ENCODE results near the gene UBE2L5.

UBE2L5 gene

DNA sequence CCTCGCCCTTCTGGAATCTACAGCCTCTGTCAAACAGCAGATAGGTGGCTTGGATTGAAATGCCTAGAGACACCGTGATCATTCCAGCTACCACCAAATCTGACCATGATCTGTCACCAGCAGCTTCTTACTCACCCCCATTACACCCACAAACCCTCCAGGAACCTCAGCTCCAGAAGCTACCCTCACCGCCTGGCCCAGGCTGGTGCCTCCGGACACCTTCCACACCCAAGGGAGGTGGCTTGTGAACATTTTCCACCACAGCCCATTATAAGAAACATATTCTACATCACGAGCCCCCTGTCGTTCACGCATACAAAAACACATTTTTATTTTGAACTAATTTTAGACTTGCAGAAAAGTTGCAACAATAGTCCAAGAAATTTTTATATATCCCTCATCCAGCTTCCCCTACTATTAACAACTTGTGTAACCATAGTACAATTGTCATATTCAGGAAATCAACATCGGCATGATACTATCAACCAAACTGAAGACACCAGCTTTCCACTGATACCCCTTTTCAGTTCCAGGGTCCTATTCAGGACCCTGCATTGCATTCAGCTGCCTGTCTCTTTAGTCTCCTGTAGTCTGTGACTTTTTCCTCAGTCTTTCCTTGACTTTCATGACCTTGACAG lies 15.4 kb upstream of the UBE2L5 start:
- DNase-seq (ENCODE audit: low read depth) = no peak

DNA sequence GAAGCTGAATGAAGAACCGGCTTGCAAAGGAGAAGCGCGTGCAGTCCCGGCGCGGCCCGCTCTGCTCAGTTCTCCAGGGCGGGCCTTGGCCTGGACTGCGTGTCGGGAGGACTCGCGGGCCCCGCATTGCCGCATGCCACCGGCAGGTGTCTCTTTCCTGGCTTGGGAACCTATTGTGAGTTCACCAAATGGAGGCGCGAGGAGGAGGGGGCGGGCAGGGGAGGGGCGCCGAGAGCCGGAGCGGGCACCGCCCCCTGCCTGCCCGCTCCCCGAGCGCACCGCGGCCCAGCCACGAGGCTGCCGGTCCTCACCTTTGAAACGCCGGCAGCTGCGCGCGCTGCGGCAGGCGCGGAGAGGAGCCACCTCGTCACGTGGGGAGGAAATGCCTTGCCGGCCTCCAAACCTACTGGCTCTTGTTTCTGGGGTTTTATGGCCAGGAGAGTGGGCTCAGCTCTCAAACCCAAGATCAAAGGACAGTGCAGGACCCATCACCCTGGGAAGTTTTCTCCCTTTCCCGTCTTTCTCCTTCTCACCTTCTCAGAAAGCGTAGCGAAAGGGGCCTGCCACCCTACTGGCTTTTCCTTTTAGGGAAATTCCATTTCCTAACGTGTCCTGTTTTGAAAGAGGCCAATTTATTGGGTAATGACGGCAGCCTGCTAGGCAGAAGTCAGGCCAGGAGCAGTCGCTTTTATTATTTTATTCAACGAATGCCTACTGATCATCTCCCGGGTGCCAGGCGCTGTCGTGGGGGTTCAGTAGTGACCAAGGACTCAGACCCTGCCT lies 13.8 kb upstream of the UBE2L5 start:
- DNase-seq (ENCODE audit: low read depth) = peak; percentile 87

DNA sequence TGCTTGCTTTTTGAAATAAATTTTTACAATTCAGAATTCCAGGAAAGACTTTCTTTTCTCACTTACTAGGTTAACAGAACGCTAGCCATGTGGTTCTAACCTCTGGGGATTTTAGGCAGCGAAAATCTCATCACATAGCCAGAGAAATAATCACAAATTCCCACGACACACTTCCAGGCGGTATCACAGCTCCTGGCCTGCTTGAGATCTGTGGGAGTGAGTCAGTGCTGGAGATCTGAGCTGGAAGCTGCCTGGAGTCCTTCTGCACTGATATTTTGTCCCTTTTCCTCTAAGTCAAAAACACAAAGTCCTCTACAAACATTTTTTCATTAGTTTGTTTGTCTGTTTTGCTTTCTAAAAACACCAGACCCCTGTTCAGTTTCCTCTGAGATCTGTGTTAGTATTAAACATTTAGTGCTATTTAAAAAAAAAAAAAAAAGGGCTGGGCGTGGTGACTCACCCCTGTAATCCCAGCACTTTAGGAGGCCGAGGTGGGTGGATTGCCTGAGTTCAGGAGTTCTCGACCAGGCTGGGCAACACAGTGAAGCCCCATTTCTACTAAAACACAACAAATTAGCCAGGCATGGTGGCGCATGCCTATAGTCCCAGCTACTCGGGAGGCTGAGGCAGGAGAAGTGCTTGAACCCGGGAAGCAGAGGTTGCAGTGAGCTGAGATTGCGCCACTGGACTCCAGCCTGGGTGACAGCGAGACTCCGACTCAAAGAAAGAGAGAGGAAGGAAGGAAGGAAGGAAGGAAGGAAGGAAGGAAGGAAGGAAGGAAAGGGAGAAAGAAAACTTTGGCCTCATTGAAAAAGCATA lies 12.2 kb upstream of the UBE2L5 start:
- no peak for DNase-seq (ENCODE audit: low read depth)

DNA sequence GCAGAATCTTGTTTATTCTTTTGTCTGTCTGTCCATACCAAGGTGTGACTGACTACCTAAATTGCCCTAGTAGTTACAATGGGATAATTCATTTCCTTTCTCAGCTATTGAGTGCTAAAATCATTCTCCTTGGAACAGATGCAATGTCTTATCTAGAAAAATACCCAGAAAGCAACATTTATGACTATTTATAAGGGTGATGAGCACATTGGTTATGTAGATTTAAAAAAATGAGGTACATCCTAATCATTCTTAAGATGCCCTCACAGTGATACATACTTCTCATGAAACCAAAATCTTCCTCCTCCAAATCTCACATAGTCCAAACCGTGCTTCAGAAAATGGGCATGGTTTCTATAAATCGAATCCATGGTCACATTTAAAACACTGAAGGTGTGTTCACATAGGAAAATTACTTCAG lies 11.6 kb upstream of the UBE2L5 start:
- DNase-seq (ENCODE audit: low read depth) = no peak

DNA sequence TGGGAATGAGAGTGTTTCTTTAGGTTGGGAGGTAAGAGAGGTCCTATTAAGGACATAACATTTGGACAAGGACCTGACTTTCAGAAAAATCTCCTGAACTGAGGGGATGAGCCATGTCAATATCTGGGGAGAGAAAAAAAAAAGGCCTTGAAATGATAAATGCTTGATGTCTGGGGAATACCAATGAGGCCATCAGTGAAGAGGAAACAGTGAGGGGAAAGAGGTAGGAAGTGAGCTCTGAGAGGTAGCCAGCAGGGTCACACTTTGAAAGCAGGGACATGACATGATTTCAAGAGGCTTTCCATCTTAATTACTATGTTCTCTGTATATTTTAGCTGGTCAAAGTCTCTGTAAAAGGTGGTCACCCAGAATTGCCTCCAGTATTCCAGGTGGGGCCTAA lies 9.9 kb upstream of the UBE2L5 start:
- DNase-seq (ENCODE audit: low read depth) = no peak

DNA sequence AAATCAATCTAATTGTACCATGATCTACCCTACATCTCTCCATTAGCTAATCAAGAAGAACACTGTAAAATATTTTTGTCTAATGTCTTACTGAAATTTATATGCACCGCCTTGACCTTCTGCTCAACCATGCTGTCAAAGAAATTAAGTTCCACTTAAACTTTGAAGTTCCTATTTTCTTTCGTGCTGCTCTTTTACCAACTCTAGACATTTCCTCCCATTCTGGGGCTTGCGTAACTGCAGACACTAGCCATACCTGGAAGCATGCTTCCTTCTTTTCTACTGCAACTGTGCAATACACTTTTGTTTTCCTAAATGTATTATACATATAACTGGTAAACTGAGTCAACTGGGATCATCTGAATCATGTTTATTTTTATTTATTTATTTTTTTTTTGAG lies 8.5 kb upstream of the UBE2L5 start:
- no peak for DNase-seq (ENCODE audit: low read depth)

DNA sequence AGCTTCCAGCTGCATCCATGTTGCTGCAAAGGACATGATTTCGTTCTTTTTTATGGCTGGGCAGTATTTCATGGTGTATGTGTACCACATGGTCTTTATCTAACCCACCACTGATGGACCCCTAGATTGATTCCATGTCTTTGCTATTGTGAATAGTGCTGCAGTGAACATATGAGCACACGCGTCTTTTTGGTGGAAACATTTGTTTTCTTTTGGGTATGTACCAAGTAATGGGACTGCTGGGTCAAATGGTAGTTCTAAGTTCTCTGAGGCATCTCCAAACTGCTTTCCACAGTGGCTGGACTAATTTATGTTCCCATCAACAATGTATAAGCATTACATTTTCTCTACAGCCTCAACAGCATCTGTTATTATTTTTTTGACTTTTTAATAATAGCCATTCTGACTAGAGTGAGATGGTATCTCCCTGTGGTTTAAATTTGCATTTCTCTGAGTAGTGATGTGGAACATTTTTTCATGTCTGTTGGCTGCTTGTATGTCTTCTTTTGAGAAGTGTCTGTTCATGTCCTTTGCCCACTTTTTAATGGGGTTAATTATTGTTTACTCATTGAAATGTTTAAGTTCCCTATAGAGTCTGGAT lies 6.8 kb upstream of the UBE2L5 start:
- no peak for DNase-seq (ENCODE audit: low read depth)

DNA sequence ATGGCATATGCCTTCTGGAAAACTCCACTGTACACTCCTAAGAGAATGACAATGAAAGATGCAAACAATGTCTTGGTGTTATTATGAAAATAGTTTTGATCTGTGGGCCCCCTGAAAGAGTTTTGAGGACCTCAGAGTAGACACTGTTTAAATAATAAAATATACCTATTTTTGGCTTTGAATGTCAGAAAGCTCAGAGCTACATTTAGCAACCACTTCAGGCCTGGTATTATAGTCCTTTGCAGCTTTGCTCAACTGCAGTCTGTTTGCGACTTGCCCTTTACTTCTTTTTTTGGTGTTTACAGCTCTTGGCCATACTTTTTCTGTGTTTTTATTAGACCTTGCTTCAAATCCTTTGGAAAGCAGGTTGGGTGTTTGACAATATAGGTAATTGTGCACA lies 5.8 kb upstream of the UBE2L5 start:
- no peak for DNase-seq (ENCODE audit: low read depth)

DNA sequence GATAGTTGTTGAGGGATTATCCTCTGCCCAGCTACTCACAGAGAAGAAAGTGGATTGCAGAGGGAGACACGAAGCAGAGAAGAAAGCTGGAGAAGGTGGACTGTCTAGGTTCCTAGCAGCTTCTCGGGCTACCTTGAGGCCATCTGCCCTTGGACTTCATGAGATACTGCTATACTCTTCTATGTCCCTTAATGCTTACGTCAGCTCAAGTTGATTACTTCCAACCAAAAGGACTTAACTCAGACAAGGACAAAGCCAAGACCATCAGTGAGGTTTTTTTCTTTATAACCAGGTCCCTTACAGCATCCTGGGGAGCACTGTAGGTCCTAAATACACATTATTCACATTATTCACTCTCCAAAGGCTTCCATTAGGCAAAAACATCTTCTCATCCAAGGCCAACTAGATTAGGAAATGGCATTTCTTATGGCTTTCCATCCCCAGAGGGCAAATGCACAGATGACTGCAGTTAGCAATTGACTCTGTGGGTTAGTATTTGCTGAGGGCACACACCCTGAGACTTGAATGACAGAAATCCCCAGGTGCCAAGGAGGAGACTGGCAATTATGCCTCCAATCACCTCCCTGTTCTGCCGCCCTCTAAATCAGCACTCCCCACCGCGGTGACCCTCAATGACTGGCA lies 4.1 kb upstream of the UBE2L5 start:
- no peak for DNase-seq (ENCODE audit: low read depth)

DNA sequence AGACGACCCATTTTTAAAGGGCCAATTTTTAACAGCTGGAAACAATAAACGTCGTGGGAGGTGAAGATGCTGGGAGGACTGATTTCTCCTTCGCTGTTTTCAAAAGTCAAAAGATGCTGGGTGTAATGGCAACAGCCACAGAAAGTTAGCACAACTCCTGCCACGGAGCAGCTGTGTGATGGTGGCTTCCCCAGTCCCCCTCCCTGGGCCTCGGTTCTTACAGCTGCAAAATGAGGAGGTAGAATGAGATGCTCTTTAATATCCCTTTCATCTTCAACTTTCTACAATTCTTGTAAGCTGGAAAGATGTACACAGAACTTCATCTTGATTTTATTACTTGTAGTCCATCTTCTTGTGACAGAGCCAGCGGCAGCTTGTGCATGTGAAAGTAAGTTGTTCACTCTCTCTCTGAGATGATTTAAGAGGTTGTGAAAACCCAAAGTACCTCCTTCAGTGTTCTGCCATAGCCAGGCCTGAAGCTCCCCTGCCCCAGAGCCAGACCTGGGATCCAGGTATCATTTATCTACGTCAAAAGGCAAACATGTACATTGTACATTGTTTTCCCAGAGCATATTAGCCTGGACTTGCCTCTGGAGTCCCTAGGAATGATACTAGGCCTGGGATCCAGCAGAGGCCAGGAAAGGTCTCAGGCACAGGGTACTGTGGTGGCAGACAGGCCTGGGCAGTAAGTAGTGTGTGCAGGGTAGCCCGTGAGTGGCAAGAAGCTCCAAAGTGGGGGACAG lies 3.4 kb upstream of the UBE2L5 start:
- DNase-seq (ENCODE audit: low read depth) = no peak

DNA sequence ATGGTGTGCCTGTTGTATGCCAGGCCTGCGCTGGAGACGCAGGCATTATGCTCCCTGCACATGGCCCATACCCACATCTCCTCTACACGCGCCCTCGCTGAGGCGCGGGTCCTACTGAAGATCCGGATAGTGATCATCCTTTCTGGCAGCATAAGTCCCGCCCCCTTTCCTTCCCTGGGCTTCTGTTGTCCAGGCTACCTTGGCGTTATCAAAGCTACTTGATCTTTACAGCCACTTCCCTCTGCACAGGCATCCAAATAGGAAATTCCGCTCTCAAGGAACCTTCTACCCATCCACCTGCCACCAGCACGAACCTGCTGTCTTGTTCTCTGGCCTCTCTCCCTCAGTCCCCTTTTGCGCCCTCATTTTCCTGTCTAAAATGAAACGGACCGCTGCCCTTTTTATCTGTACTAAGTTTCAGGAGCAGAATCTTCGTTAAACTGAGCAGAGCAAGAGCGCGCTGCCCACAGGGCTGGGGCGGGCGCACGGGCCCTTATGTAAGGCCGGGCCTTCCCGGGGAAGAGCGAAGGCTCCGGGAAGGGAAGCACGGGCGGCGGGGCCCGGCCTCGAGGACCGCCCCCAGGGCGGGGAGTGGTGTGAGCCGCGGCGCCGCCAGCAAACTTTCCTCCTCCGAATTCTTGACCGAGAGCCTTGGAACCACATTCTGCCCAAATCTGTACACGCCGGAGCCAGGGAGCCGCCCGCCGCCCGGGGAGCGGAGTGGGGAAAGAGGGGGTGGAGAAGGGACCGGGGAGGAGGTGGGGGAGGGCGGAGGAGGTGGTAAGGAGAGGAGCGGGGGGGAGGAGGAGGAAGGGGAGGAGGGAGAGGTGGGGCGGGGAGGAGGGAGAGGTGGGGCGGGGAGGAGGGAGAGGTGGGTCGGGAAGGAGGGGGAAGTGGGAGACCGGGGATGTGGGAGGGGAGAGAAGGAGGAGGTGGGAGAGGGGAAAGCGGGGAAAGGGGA lies 920 bp upstream of the UBE2L5 start:
- peak; percentile 14 for DNase-seq (ENCODE audit: low read depth)

DNA sequence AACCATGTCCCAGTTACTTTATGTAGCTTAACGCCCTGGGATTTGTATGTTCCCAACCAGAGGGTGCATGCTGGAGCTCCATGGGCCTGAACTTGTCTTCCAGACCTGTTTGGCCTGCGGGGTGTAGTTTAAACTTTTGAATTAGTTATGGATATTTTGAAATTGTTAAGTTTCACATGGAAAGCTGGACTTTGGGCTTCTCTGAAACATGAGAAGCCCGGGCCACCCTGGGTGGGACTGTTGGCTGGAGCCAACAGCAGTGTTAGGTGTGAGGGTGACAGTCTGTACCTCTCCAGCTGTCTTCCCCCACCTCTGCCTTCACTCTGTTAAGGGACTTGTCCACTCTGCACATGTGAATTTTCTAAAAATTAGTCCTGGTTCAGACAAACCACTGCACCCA lies 1.6 kb downstream of the UBE2L5 start:
- DNase-seq (ENCODE audit: low read depth) = no peak

DNA sequence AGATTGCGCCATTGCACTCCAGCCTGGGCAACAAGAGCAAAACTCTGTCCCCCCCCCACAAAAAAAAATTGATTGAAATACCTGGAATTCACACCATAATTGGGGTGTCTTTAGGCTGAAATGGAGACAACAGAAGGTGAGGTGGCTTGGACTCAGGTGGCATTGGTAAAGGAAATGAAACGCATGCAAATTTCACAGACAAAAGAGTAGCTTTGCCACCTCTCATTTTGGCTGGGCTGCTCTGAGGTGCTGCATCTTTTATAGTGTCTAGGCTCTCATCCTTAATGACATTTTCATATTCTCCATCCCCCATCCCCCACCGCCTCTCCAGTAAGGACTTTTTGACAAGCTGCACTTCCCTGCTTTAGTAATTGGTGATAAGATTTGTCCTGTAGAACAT lies 6.9 kb downstream of the UBE2L5 start:
- DNase-seq (ENCODE audit: low read depth) = no peak

DNA sequence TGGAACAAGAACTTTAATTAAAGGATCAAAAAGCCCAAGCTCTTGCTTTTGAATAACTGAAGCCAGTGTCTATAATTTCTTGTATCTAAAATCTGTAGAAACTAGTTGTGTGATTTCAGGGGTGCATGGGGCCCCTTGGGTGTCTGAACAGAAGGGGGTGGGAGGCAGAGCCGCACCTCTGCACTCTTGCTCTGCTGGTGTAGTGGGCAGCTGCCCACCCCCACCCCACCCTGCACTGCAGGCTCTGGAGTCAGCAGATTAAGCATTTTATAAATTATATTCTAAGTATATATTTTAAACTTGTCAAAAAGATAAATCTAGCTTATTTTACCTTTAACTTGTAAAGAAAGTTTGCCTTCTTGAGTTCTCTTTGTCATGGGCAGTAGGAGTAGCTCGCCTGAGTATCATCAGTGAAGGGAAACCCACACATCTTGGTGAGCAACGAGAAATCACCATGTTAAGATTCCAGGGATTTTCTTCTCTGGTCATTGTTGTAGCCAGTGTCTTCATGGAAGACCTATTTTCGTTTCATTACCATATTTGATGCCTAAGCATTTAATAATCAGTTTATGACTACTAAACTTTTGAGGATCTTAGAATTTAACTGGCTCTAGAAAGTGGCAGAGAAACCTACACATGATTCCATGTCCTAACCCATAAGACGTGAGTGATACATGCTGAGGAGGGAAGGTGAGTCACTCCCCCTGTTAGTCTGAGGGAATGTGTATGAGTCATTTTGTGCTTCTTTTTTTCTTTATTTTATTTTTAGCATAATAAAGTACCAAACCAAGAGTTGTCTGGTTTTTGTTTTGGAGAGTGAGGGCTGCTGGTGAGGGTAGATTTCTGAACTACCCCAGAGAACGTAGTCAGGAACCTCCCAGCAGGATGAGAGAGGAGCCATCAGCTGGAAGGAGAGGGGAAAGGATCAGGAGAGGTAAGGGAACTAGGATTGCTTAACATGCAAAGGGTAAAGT lies 7.7 kb downstream of the UBE2L5 start:
- DNase-seq (ENCODE audit: low read depth) = no peak

DNA sequence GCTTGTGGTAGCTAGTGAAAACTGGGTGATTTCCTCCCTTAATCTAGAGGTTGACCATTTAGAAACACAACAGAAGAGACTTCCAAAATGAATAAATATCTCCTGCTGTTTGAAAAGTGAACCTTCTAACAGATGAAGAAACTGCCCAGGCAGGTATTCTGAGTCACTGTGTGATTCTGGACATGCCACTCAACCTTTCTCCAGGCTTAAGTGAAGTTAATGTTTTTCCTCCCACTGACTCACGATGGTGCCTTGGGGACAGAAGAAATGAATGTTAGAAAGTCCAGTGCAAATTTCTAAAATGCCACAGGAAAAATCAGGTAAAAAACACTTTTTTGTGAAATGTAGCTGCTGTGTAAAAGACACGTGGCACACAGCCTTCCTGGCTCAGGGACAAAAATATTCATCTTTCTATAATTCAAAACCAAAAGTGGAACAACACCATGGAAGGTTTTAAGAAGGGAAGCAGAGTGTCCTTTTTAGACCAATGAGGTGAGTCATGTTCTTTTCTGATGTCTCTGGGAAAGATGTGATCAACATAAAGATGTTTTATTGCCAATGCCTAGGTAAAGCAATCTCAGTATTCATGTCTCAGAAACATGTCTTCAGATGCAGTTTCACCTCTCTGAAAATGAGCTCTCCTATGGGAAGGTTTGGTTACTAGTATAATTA lies 9.1 kb downstream of the UBE2L5 start:
- DNase-seq (ENCODE audit: low read depth) = no peak

DNA sequence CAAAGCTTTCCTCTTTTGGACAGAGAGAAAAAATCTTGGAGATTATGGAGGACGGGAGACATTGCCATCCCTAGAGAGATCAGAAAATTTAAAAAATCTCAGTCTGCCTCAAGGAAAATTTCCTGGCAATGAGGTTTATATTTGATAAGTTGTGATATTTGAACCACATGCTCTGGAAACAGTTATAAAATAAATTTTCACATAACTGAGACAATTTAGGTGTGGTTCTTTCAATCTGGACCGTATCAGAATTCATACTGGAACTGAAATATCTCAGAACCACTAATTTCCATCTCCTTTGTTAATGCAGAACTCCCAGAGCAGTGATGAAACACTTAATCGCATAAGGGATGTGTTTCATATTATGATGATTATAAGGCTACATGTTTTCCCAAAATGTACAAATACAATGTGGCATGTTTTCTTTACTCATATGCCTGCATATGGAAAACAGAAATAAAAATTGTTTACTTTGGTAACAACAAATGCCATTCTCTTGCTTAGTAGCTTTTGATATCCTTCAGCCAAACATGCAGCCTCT lies 13.7 kb downstream of the UBE2L5 start:
- DNase-seq (ENCODE audit: low read depth) = no peak

DNA sequence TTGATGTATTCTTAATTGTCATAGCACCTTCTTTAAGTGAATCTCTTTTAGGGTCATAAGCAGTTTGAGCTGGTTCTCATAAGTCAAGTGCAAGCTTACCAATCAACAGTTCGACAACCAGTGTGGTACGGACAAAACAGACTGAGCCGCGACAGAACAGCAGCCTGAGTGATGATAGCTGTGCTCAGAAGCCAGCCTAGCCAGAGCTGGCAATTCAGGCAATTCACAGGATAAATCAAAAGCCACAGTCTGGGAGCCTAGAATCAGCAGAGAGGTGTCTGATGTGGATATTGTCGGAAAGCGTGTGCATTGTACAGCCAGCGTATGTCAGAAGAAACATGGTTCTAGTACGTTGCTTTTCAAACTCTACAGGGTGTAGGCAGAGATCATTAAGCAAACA lies 14.9 kb downstream of the UBE2L5 start:
- no peak for DNase-seq (ENCODE audit: low read depth)

DNA sequence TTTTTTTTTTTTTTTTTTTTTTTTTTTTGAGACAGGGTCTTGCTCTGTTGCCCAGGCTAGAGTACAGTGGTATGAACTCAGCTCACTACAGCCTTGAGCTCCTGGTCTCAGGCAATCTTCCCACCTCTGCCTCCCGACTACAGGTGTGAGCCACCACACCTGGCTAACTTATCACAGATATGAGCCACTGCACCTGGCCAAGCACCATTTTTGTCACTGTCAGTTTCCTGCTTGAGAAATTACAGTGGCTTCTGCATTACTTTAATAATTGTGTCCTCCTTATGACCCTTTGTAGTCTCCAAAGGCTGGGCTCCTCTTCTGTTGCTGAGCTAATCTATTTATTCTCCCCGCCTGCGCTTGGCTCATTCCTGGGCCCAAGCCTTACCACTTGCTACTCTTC lies 16.0 kb downstream of the UBE2L5 start:
- no peak for DNase-seq (ENCODE audit: low read depth)

Measured in activated T-cell treated with anti-CD3 and anti-CD28 coated beads for 1 hour (primary cell).